Measurements from ENCODE around the gene HNRNPLL. TPM values are rescaled to one million over a fixed set of nuclear protein-coding genes. Genes with fewer than 3 reads are reported as not detected.
A peak's percentile ranks its signal among the peaks of the same experiment; 100 is the strongest.

HNRNPLL gene
- total and polyA plus RNA-seq, 2 of the 13 experiments (the other 11 are each of a cell fraction or from before 2014, with no cell fraction given), result 49.4 to 103 TPM

GRCh38 chr2:38620282-38620977, 17.7 kb upstream of the HNRNPLL start (continued):
- no peak for TF ChIP-seq ZNF589 (CRISPR knock-in tag; conservative IDR thresholded peaks at IDR 0.05)
- TF ChIP-seq IRF2 (CRISPR knock-in tag; IDR thresholded peaks at IDR 0.05), result no peak
- no peak for TF ChIP-seq ZBTB44 (CRISPR knock-in tag; IDR thresholded peaks at IDR 0.05)
- TF ChIP-seq SALL1 (CRISPR knock-in tag; IDR thresholded peaks at IDR 0.05), result peak; percentile 30; the same call in 1 of the 2 replicates
- TF ChIP-seq ZHX1 (CRISPR knock-in tag; IDR thresholded peaks at IDR 0.05; ENCODE audit: low read depth), result no peak
- TF ChIP-seq, protein P1, sequence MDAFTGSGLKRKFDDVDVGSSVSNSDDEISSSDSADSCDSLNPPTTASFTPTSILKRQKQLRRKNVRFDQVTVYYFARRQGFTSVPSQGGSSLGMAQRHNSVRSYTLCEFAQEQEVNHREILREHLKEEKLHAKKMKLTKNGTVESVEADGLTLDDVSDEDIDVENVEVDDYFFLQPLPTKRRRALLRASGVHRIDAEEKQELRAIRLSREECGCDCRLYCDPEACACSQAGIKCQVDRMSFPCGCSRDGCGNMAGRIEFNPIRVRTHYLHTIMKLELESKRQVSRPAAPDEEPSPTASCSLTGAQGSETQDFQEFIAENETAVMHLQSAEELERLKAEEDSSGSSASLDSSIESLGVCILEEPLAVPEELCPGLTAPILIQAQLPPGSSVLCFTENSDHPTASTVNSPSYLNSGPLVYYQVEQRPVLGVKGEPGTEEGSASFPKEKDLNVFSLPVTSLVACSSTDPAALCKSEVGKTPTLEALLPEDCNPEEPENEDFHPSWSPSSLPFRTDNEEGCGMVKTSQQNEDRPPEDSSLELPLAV (CRISPR knock-in tag; conservative IDR thresholded peaks at IDR 0.05; ENCODE audit: low read depth), result no peak
- TF ChIP-seq POGK (CRISPR knock-in tag; conservative IDR thresholded peaks at IDR 0.05), result no peak
- TF ChIP-seq ZNF709 (CRISPR knock-in tag; IDR thresholded peaks at IDR 0.05), result no peak
- no peak for TF ChIP-seq ZNF136 (CRISPR knock-in tag; IDR thresholded peaks at IDR 0.05; ENCODE audit: low read depth)
- TF ChIP-seq ZNF83 (CRISPR knock-in tag; IDR thresholded peaks at IDR 0.05; ENCODE audit: borderline replicate concordance), result no peak
- TF ChIP-seq ZNF256 (CRISPR knock-in tag; conservative IDR thresholded peaks at IDR 0.05), result no peak
- peak; percentile 62 for TF ChIP-seq SOX5 (CRISPR knock-in tag; IDR thresholded peaks at IDR 0.05; ENCODE audit: borderline replicate concordance)
- TF ChIP-seq ZNF296 (CRISPR knock-in tag; conservative IDR thresholded peaks at IDR 0.05), result no peak
- TF ChIP-seq ERF (CRISPR knock-in tag; IDR thresholded peaks at IDR 0.05), result no peak
- peak; percentile 56; the same call in 1 of the 2 replicates for TF ChIP-seq FOXK2 (IDR thresholded peaks at IDR 0.05)
- TF ChIP-seq ZNF121 (CRISPR knock-in tag; IDR thresholded peaks at IDR 0.05), result no peak
- TF ChIP-seq PAXIP1 (CRISPR knock-in tag; conservative IDR thresholded peaks at IDR 0.05), result peak; percentile 43; the same call in 1 of the 2 replicates
